ENCODE measurements around the gene PC. TPM values are rescaled to one million over a fixed set of nuclear protein-coding genes. Genes with fewer than 3 reads are reported as not detected.
"Not testable (repeated sequence)": the region's sequence is repeated elsewhere in the genome, so short reads cannot be mapped to it uniquely, and the experiment has no call there.

Gene PC
- total RNA-seq, 1 donor from 2014 or later = 24.4 TPM

DNA sequence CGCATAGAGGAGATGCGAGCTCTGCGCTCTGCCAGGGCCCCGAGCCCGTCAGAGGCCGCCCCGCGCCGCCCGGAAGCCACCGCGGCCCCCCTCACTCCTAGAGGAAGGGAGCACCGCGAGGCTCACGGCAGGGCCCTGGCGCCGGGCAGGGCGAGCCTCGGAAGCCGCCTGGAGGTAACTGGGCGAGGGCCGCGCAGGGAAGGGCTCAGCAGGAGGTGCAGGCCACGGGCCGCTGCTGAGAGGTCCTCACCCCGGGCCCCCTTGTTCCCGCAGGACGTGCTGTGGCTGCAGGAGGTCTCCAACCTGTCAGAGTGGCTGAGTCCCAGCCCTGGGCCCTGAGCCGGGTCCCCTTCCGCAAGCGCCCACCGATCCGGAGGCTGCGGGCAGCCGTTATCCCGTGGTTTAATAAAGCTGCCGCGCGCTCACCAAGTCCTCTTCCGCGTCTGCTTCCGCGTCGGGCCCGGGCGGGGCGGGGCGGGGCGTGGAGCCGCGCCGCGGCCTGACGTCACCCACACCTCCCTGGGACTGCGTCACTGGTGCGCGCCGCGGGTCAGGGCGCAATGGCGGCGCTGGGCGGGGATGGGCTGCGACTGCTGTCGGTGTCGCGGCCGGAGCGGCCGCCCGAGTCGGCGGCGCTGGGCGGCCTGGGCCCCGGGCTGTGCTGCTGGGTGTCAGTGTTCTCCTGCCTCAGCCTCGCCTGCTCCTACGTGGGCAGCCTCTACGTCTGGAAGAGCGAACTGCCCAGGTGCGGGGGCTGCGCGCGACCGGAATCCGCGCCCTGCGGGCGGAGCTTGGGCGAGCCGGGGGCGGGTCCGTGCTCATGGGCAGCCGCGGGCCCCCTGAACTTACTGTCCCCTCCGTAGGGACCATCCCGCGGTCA, 115.0 kb downstream of the PC start, which contains the start of gene RCE1:
Gene RCE1, plus strand, starts transcription at position 546 of the 880 bp plus-strand sequence. Its CDS starts 15 bp downstream, at position 561.
- DNase-seq = peak; percentile 95

DNA sequence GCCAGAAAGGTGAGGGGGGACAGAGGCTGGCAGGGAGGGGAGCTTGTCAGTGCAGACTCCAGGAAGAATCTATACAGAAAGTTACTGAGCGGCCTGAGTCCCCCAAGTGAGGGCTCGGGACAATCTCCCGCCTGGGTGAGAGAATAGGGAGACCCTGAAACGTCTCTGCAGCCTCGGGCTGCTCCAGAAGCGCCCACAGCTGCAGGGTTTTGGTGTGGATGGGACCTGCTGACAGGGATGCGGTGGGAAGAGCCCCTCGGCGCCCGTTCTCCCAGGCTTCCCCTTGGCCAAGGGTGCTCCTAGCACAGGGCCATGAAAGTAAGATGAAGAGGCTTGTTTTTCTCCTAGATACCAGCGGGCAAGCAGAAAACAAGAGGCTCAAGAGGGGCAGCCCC, 115.7 kb downstream of the PC start:
- no peak for DNase-seq

DNA sequence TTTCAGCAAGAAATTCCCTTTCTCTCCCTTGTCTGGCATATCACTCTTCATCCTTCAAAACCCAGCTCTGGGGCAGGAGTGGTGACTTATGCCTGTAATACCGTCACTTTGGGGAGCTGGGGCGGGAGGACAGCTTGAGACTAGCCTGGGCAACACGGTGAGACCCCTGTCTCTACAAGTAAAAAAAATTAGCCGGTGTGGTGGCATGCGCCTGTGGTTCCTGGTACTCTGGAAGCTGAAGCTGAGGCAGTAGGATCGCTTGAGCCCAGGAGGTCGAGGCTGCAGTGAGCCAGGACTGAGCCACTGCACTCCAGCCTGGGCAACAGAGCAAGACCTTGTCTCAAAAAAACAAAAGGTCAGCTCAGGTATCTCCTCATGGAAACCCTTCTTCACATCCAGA, 116.3 kb downstream of the PC start:
- DNase-seq = no peak

DNA sequence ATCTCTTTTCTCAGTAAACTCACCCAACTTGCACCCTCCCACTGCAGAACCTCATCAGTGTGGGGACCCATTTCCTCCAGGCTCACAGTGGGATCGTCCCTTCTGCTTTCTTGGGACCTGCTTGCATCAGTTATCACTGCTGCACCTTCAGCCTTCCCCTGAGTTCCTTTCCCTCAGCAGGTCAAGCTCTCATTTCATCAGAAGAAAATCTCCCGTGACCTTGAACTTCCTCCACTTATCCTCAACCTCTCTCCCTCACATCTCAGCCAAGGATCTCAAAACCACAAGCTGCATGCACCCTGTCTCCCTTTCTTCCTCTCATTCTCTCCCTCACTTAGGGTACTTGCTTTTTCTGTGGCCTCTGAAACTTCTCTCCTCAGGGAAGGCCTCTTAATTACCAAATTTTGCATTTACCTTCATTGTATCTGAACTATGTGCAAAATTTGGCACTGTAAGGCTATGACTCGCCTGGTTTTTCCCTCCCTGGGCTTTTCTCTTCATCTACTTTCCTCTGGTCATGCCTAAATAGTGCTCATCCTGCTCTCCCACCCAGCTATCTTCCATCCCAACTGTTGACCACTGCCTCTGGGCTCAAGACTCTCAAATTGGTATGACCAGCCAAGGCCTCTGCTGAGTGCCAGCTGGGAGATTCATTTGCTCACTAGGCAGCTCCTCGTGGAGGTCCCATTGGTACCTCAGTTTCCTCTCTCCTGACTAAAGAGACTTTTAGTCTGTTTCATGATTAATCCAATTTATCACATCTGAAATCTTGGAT, 117.7 kb downstream of the PC start:
- no peak for DNase-seq

DNA sequence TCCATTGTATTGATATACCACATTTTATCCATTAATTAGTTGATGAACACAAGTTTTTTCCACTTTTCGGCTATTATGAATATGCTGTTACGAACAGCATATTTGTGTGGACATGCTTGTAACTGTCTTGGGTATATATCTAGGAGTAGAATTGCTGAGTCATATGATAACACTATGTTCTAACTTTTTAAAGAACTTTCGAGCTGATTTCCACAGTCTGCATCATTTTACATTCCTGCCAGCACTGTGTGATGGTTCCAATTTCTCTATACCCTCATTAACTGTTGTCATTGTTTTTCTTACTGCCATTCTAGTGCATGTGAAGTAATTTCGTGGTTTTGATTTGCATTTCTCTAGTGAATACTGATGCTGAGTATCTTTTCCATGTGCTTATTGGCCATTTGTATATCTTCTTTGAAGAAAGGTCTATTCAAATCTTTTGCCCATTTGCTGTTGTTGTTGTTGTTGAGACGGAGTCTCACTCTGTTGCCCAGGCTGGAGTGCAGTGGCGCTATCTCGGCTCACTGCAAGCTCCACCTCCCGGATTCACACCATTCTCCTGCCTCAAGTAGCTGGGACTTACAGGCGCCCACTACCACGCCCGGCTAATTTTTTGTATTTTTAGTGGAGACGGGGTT, 122.3 kb downstream of the PC start:
- no peak for DNase-seq

DNA sequence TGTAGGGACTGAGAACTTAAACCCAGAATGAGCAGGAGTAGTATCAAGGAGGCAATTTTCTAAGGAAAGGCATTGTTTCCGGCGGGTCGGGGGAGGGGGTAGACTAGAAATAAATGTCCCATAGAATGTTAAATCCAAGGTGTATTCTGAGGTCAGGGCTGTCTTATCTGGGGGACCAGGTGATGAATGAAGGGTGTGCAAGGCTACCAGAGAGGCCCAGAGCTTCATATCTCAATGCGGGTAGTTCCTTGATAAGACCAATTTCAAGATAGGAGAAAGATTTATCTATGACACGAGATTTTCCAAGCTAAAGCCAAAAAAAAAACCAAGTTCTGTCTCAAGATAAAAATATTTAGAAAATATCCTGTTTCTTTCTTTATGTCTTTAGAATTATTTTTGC, 123.2 kb downstream of the PC start:
- DNase-seq = no peak

DNA sequence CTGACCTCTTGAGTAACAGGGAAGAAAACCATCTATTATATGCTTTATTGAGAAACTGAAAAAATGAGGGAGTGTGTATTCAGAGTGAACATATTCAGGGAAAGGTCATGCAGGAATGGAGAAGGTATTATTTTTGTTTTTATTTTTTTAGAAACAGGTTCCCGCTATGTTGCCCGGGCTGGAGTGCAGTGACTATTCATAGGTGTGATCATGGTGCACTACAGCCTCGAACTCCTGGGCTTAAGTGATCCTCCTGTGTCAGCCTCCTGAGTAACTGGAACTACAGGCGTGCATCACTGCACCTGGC, 123.7 kb downstream of the PC start:
- DNase-seq = no peak

DNA sequence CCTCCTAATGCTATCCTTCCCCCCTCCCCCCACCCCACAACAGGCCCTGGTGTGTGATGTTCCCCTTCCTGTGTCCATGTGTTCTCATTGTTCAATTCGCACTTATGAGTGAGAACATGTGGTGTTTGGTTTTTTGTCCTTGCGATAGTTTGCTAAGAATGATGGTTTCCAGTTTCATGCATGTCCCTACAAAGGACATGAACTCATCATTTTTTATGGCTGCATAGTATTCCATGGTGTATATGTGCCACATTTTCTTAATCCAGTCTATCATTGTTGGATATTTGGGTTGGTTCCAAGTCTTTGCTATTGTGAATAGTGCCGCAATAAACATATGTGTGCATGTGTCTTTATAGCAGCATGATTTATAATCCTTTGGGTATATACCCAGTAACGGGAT, 133.6 kb downstream of the PC start:
- not testable (repeated sequence) for DNase-seq

DNA sequence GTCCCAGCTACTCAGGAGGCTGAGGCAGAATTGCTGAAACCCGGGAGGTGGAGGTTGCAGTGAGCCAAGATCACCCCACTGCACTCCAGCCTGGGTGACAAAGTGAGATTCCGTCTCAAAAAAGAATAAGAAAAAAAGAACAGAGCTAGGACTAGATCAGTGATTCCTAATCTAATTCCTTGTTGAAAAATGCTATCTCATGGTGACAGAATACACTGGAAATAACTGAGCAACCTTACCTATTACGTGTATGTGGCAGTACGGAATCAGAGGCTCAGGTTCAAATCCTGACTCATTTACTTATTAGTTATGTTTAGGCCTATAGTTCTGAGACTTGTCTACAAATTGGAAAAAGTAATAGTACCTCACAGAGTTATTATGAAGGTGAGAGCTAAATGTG, 134.5 kb downstream of the PC start:
- DNase-seq = no peak

DNA sequence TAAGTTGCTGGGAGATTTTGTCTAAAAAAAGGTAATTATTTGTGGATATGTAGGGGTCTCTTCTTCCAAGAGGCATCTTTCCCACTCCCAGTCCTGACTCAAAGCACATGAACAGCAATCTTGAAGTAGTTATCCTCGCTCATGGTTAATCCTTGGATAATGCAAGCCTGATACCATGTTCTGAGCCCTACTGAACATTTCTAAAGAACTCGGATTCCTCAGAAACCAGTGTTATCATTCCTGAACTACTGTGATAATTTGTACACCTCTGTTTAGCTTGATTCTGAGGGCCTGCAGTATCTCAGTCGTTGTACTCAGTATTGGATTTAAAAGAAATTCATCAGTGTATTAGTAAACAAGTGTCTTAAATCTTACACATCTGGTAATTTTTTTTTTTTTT, 137.3 kb downstream of the PC start:
- no peak for DNase-seq

DNA sequence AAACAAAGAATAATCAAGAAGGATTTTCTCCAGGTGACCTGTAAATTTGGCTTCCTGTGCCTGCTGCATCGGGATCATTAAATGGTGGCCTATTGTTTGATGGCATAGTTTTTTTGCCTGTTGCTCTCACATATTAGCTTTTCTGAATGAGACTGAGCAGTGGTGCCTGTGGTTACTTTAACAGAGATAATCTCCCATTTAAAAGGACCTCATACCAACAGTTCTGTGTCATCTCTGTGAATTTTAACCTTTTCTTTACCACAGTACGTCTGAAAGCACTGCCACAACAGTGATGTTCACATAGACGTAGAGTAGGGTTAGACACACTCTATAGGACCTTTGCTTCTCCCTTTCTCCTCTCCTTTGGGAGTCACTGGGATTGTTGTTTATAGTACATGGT, 137.8 kb downstream of the PC start:
- no peak for DNase-seq

DNA sequence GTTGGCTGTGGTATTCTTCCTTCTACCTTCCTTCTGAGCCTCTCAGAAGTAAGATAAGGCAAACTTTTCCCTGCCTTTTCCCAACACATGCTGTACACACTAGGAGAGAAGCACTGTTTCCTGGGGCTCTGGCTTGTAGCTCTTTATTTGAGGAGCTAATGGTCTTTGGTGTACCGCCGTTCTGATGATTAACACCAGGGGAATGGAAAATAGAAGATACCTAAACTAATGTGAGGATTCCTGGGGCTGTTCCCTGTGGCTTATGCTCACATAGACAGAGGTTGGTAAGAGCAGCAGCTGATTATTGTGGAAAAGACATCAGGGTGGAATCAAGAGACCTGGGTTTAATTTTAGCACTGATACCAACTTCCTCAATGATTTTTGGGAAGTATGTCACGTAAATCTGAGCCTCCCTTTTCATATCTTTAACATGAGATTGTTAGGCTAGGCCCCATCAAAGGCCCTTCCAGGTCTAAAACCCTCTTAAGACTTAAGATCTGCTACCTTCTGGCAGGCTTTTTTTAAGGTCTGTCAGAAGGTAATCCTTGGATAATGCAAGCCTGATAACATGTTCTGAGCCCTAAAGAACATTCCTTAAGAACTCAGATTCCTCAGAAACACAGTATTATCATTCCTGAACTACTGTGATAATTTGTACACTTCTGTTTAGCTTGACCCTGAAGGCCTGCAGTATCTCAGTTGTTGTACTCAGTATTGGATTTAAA, 139.8 kb downstream of the PC start:
- no peak for DNase-seq

DNA sequence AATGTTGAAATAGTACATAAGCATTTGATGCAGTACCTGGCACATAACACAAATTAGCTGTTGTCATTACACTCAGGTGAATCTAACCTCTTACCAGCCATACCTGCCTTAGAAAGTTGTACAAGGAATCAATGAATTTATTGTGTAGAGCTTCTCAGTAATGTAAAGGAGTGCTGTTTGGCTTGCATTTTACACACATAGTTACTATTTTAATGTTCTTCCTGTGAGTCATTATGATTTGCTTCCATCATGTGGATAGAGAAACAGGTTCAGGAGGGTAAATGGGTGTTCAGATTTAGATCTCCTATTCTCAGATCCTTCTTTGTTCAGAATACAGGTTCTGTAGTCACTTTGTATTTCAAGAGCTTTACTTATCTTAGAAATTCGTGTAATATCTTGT, 142.5 kb downstream of the PC start:
- no peak for DNase-seq

DNA sequence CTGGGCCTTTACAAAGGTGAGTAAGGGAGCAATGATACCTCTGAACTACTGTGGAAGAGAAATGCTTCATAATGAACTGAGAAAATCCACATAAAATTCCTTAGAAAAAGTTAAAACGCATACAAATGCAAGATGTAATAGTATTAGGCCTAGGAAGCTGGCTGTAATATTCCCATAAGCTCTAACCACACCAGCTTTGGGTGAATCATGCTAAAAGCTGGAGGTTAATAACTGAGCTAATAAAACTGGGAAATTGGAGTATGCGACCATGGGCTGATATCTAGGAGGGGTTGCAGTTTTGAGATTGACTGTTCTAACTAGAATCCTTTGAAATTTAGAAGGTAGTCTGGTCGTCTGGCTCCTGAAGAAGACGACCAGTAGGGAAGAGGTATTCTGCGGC, 143.5 kb downstream of the PC start:
- no peak for DNase-seq

DNA sequence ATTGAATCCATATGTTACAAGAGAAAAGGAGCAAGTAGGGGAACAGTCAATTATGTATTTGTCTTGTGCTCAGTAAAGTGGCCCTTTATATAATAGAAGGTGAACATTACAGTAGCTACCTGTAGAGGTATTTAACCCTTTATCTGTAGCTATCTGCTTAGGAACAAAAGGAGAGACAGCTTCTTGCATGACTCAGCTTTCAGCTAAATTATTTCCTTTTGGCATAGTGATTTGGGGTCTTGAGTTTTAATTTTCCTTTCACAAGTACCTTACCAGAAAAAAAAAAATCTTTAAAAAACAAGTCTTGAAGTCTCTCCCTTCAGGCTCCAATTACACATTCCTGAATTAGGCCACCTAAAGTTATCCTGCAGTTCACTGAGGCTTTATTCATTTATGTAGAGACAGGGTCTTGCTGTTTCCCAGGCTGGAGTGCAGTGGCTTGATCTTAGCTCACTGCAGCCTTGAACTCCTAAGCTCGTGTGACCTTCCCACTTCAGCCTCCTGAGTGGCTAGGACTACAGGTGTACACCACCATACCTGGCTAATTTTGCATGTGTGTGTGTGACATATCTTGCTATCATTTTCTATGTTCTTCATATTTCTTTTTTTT, 147.5 kb downstream of the PC start:
- DNase-seq = no peak

DNA sequence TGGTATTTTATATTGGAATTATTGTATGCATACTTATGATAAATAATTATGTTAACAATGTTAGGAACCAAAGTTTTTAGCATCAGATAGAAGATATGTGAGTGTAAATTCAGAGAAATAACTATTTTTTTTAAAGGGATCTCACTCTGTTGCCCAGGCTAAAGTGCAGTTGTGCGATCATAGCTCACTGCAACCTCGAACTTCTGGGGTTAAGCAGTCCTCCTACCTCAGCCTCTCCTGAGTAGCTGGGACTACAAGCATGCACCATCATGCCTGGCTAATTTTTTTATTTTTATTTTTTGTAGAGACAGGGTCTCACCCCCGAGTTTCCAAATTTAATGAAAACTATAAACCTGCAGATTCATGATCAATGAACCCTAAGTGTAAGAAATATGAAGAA, 148.6 kb downstream of the PC start:
- DNase-seq = no peak

DNA sequence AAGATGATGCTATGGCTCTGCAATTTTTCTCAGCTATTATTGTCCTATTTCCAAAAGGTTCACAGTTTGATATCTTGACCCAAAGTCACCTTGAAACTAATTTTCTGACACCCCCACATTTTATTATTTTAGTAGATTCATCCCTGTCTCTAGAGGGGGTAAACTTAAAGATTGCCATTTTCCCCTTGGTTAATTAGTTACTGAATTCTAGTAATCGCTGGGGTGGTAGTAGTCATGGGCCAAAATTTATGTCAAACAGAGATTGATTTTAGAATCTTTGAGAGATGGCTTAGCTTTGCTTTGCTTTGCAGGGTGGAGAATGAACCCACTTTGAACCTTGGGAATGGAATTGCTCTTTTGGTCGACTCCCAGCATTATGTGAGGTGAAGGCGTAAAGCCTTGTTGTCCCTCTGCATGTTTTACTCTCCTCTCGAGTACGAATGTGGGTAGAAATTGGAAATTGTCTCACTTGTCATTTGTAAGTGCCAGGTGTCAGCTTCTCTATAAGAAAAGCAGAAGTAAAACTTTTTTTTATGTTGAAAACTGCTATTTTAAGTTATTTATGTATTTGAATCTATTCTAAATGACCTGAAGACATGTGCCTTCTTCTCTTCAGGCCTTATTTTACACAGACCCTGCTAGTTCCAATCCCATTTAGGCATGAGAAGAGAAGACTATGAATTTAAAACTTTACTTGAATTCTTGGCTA, 157.3 kb downstream of the PC start:
- DNase-seq = no peak

DNA sequence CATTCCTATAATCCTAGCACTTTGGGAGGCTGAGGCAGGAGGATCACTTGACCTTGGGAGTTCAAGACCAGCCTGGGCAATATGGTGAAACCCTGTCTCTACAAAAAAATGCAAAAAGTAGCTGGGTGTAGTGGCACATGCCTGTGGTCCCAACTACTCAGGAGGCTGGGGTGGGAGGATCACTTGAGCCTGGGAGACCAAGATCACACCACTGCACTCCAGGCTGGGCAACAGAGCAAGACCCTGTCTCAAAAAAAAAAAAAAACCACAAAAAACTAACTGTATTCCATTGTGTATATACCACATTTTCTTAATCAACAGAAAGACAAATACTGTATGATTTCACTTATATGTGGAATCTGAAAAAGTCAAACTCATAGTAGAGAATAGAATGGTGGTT, 158.4 kb downstream of the PC start:
- not testable (repeated sequence) for DNase-seq

Measured in tongue (tissue), 2 donors.